Measurements from ENCODE around the gene FCSK.
"Not testable (repeated sequence)": the region's sequence is repeated elsewhere in the genome, so short reads cannot be mapped to it uniquely, and the experiment has no call there.

FCSK gene

DNA sequence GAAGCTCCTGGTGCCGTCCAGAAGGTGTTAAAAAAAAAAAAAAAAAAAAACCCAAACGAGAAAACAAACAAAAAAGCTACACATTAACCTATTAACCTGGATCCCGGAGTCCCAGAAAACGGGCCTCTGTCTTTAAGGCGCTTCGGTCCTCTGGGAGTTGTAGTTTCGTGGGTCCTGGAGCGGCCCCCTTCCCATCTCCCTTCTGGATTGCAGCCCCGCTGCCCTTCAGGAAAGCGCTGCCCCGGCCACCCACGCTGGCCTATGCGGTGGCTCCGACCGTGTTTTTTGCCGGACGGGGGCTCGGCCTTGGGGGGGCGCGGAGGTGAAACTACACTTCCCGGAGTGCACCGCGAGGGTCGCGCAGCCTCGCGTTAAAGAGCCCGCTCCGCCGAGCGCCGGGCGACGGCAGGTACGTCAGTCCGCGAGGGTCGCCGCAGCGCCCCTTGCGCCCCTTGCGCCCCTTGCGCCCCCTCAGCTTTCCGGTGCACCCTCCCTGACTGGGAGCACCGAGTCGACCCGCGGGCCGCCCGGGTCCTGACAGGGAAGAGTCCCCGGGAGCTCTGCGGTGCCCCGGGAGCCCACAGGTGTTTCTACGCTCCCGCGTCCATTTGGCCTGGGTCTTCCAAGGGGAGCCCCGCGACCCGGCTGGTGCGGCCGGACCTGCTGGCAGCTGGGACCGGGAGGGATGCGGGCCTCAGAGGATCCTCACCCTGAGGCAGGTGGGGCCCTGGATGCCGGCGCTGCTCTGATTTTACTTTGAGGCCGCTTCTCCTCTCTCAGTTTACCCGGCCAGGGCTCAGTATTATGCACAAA lies at the start of gene FCSK:
TSS of gene FCSK (plus strand) at position 374 of the 813 bp plus-strand sequence. CDS start 8,596 bp downstream, outside the sequence.
- DNase-seq: peak; percentile 54

DNA sequence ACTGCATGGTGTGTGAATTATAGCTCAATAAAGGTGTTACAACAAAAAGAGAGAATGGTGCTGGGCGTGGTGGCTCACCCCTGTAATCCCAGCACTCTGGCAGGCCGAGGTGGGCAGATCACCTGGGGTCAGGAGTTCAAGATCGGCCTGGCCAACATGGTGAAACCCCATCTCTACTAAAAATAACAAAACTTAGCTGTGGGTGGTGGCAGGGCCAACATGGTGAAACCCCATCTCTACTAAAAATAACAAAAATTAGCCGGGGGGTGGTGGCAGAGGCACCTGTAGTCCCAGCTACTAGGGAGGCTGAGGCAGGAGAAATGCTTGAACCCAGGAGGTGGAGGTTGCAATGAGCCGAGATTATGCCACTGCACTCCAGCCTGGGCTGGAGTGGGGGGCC lies 48.3 kb upstream of the FCSK start:
- DNase-seq: not testable (repeated sequence)

DNA sequence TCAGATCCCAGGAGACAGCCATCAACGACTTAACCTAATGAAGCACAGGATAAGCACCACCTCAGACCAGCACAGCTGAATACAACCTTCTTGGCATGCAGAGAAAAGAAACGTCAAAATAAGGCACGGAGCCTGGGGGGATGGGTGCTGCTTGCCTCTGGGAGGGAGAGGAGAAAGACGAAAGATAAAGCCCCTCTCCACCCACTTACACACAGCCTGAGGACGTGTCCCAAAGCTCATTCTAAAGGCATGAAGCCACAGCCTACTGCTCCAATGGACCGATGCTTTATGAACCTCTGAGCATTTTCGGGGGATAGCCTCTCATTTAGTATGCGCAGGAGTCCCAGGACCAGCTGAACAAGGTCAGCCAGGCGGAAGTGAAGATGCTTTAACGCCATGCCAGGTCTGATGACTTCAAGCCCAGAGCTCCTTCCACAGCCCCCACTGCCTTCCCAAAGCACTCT lies 46.6 kb upstream of the FCSK start:
- DNase-seq: no peak

DNA sequence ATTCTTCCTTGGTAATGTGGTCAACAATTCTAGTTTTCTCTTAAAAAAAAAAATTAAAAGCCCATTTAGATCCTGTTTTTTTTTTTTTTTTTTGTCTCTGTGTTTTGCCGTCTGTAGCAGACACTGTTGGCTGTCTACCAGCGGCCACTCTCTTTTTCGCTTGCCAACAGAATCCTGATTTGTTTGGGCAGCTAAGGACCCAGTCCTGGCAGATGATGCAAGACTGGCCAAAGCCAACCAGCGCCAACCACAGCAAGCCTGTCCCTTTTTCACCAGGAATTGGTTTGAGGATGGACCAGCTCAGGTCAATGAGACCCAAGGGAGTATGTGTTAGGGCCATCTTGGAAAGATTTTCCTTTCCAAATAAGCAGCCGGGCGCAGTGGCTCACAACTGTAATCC lies 43.7 kb upstream of the FCSK start:
- no peak for DNase-seq

DNA sequence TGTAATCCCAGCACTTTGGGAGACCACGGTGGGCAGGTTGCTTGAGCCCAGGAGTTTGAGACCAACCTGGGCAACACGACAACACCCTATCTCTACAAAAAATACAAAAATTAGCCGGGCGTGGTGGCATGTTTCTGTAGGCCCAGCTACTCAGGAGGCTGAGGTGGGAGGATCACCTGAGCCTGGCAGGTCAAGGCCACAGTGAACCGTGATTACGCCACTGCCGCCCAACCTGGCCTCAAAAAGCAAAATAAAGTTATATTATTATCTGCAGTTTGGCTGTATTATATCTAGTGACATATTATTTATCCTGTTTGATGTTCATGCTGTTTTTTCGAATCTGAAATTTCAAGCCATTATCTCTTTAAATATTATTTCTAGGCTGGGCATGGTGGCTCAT lies 42.0 kb upstream of the FCSK start:
- DNase-seq: no peak

DNA sequence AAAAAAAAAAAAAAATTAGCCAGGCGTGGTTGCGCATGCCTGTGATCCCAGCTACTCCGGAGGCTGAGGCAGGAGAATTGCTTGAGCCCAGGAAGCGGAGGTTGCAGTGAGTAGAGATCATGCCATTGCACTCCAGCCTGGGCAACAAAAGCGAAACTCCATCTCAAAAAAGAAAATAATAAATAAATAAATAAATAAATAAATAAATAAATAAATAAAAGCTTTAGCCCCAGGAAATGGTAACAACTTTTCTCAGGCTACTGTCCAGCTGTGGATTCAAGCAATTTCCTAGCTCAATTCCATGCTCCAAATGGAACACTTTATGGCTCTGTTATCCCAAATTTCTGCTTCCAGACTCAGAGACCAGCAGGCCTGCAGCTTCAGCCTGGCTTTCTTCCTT lies 40.8 kb upstream of the FCSK start:
- not testable (repeated sequence) for DNase-seq

DNA sequence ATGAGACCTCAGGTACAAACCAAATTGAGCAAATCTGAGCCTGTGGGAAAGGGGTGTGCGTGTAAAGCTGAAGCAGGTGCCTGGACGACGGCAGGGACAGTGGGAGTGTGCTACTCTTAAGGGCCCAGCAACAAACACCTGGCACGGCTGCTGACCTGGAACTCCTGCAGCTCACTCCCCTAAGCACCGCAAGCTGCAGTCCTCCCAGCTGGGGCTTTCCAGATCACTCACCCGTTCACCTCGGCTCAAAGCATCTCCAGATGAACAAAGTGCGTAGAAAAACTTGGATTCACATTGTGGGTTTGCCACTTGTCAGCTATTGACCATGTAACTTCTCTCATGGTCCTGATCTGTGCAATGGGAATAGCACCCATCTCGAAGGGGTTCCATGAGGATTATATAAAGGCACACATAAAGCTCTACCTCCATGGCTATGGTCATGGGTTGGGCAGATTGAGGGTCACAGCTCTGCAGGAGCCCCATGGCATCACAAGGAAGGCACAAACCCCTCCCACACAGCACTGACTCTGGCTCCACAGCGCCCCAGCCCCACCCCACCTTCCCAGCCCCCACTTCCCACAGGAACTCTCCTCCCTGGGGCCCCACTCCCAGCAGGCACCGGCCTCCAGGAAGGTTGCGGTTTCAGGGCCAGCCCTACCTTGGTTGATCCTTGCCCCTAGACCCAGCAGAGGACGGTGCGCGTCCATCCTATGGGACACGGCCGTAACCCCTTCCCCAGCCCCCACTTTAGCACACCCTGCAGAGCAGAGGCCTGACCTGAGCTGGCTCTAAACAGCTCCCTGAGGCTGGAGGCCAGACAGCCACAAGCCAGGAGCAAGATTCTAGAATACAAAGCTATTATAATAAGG lies 37.4 kb upstream of the FCSK start:
- DNase-seq: no peak

DNA sequence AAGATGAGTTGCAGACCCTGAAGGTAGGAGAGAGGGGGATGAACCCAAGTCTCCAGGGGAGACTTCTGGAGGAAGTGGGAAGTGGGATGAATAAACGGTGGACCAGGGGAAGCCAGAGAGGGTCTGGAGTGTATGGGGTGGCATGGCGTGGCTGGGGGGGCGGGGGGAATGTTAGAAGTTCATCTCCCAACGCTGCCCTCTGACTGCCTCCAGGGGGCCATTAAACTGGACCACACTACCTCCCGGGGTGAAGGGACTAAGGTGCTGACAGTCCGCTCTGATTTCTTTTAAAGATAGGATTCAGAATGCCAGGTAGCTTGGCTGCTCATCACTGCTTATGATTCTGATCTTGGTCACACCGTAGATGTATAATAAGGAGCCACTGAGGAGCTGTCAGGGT lies 36.7 kb upstream of the FCSK start:
- DNase-seq: no peak

DNA sequence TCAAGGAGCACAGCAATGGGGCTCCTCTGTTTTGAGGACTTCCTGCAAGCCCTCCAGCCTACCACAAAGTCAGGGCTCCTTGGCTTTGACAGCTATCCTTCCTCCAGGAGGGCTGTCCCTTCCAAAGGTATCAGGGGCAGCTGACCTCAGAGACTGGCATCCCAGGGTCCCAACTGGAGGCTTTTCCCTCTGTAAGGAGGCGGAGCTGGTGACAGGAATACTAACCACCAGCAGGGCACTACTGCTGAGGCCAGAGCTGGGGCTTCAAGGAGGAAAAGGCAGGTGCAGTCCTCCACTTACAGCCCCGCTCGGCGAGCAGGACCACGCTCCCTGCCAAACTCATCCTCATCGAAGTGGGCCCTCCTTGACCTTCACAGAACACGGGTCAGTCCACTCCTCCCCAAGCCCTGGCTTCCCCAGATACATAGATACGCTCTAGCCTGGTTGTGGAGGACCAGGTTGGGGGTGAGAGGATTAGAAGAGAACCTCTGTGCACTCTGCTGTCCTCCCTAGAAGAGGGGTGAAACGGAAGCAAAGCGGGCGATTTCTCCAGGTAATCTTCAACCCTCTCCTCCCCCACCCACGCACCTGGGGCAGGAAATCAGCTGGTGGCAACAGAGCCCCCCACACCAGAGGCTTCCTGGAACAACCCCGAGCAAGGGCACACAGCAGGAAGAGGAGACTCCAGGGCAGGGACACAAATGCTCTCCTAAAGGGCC lies 36.0 kb upstream of the FCSK start:
- no peak for DNase-seq

DNA sequence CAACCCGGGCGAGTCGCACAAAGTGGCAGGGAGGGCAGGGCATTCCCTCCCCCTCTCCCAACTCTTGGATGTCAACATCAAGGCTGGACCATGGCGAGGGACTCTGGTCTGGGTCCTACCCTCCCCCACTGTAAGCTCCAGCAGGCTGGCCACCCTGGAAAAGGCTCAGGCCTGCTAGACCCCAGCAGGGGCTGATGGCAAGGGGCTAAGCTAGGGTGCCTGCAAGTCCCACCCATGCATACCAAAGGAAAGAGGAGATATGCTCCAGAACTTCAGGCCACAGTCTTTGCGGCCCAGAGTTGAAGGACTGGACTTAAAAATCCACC lies 35.4 kb upstream of the FCSK start:
- DNase-seq: no peak

DNA sequence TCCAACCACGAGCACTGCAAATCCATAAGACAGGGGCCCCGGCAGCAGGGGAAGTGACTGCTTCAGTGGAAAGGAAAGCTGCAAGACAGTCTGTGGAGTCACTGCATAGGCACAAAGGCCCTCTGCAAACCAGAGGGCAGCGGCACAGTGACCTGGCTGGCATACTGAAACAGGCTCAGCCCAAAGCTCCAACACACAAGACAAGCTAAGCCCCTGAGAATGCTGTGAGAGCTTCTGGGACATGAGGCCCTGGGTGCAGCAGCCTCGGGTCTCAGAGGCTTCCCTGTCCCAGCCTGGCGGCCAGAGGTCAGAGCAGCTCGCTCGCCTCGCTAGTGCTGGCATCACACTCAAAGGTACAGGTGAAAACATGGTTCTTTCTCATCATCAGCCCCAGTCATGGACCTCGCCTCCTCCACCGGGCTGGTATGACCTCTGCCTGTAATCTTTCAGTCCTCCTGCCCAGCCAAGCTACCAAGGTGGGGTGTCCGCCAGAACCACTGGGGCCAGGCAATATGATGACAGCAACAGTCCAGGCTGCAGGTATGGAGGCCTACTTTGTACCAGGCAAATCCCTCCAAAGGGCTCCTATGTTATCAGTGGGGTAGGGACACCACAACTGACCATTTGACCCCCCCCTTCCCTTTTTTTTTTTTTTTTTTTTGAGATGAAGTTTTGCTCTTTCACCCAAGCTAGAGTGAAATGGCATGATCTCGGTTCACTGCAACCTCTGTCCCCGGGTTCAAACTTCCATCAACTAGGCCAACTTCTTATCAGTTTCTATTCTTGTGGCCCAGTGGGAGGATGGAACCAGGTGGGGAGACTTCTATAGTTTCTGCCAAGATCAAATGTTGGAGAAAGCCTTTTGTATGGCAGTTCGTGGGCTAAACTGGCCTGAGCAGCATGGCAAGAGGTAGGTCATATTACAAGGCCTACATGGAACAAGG lies 34.7 kb upstream of the FCSK start:
- DNase-seq: no peak

DNA sequence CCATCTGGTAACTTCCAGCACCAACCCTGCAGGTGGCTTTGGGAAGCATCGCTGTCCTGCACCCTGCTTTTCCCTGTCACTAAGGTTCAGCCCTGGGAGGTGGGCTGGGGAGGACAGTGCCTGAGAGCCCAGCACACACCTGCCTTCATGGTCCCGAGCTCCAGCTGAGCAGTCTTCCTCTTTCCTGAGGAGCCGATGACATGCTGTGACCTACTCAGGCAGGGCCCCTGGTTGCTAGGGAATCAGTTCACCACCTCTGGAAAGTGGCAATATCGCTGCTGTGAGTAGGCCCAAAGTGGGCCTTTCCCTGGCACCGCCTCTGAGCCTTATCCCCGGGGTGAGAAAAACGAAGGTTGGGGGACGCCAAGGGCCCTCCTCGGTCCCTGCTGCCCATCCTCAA lies 33.4 kb upstream of the FCSK start:
- no peak for DNase-seq

DNA sequence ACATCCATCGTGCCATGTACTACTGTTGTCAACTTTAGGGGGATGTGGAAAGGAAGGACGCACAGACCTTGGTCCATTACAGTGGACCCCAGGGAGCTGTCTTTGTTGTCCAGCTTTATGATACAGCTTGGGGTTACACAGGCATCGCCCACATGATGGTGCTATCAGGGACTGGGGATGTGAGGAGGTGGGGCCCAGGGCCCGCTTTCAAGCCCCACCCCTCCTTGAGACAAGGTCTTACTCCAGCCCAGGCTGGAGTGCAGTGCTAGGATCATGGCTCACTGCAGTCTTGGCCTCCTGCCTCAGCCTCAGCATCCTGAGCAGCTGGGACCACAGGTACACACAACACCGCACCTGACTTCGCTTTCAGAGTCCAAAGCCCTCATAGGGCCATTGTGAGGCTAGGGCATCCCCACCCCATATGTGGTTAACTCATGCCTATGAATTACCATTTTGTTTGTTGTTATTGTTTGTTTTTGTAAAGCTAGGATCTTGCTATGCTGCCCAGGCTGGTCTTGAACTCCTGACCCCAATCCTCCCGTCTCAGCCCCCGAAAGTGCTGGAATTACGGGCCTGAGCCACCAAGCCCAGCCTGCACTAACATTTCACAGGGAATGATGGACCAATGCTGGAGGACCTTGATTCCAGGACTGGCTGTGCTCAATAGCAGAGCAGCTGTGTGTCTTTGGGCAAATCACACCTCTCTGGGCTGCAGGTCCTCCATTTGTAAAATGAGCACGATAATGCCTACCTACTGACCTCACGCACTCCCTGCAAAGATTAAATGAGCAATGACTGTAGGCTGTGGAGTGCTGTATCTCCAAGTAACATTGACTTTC lies 32.7 kb upstream of the FCSK start:
- DNase-seq: no peak

DNA sequence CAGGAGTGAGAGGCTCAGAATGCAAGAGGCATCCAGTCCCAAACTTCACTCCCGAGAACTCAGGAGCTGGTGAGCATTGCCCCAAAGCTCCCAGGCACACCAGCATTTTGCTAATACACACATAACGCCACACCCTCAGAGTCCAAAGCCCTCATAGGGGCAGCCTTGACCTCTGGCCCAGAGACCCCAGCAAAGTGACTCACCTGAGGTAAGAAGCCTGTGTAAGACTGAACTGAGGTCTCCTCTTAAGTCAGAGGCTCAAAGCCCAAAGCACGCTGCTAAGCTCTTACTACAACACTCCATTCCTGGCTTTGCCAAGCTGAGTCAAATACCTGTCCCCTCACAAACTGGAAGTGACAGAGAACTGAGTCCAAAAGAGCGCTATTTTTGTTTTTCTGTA lies 31.9 kb upstream of the FCSK start:
- DNase-seq: no peak

DNA sequence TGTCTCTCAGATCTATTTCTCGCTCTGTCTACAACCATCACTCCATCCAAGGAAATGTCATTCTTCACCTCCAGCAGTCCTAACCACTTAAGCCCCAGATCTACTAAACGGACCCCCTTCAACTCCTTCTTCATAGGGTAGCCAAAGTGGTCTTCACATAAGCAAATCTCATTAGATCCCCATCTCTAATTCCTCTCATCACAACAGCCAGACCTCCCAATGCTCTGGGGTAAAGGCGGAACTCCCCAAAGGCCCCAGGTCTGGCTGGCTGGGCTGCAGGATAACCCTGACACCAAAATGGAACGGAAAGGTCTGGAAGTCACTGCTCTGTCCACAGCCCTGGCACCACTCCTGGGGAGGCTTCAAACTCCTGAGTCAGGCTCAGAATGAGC lies 26.6 kb upstream of the FCSK start:
- no peak for DNase-seq

DNA sequence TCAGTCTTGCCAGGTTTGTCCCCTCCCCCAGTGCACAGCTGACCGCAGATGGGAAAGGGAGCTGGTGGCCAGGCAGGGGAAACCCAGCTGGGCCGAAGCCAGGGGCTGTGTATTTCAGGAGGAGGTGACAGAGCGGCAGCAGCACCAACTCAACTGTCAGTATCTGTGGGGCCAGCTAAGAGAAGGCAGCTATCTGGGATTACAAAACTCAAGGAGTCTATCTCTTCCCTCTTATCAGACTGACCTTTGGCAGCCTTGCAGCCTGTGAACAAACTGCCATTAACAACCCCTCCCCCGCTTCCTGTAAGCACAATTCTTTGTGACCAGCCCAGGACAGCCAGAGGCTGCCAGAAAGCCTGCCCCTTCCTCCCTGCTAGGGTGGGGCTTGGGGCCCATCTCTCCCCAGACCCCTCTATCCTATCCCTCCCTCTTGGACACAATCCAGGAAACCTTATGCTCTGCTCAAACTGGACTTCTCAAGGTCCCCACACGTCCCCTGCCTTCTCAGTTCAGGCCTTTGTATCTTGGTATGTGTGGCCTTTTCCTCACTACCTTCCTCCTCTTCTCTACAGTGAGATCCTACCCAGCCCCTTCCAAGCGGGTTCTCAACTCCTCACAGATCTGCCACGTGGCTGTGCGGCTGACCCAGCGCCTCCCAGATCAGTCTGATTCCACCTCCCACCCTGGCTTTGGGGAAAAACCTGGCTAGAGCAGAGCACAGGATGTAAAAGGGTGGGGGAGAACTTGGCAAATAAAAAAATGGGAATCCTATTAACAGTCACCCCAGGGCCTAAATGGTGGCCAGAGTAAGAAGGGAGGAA lies 26.0 kb upstream of the FCSK start:
- peak; percentile 4 for DNase-seq

DNA sequence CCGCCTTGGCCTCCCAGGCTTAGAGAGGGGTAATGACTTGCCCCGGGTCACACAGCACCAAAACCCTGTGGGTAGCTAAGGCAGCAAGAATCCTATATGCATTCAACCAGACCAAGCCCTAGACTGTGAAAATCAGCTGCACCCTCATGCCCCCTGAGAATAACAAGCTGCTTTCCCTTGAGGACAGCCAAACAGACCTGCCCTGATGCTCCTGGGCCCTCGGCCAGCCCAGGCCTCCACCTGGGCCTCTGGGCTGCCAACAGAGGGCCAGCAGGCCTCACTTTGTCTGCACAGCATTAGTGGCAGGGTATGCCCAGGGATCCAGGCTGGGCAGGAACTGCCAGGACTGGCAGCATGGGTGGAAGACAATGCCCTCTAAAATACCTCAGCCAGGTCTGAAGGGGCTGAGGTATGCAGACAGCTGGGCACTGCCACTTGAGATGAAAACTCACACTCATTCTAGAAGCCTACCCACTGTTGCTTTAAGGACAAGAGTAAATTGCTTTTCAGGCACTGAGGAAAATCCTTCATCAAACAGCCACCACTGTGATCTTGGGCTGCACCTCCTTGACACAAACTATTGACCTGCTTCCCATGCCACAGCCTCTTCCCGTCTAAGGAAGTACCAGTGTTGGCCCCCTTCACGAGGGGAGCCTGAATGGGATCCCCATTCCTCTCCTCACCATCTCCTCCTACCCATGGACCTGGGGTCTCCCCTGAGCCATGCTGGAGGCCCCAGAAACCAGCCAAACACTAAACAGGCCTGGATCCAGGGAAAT lies 24.3 kb upstream of the FCSK start:
- DNase-seq: no peak

DNA sequence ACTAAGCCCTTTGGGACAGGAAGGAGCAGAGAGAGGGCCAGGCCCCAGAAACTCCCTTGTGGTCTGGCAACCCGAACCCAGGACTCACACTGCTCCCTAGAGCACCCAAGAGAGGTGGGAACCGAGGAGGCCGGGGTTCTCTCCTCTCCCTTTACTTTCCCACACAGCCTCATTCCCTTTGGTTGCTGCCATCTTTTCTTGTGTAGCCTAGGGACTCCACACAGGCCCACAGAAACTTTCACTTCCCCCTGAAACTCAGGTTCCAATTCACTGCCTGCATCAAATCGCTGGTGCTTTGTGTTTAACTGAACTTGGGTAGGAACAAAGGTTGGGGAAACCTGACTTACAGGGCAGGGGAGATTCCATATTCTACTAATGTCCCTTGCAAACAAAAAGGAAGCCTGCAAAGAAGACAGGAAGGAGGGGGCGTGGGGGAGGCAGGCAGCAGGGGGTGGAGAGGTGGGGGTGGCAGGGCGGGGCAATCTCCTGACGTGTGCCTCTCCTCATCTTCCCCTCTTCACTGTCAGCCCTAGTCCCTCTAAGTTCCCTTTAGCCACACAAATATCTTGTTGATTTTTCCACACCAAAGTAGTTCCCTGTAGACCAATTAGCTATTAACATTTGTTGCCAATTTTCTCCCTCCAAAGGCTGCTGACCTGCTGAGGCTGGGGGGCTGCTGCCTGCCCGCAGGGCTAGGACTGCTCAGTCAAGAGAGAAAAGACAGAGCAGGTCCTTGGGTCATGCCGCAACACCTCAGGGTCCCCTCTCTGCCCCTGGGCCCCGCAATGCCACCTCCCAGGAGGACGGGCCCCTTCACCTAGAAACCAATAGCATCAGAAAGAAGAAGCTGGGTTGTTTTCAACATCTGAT lies 23.5 kb upstream of the FCSK start:
- DNase-seq: no peak

DNA sequence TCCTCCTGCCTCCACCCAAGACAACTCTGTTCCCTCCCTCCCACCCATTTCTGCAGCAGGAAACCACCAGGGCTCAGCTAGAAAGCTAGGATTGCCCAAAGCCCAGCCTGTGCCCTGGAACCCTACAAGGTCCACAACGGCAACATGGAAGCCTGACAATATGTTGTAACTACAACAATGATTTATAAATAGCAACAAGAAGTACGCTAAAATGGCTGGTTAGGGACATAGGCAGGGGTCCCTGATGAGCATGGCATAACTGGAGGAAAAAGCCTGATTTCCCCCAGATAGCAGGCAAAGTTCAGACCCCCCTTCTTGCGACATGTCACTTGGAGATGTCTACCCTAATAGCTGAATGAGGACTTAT lies 22.1 kb upstream of the FCSK start:
- no peak for DNase-seq

Data from COR-L47 (cell line).